H1 (cell line): ENCODE data around the gene TLK2. TPM values are rescaled to one million over a fixed set of nuclear protein-coding genes. Genes with fewer than 3 reads are reported as not detected.

Experiments
- CTCF ChIA-PET: fragments of 300-600 bp; sonication (Branson Sonifier 250); formaldehyde crosslinking; loops from one replicate; lab custom pipeline; 2021; ENCODE audit not compliant: partially characterized antibody; lab: Charles Lee
- POLR2A ChIA-PET: fragments of 300-600 bp; sonication (Branson Sonifier 250); formaldehyde crosslinking; loops from one replicate; lab custom pipeline; 2021; ENCODE audit warnings: inconsistent platforms; ENCODE audit not compliant: partially characterized antibody; lab: Charles Lee
- DNase-seq, 2 experiments: peaks; one replicate each; pipeline versions ENCODE4 v3.0.0 to v3.0.0-alpha.2; 2010 to 2022; ENCODE audit warnings: low spot score in 2 of 2, low read depth in 1 of 2, mixed read lengths in 1 of 2
- FAIRE-seq: peaks from 2 replicates; lab custom pipeline; 2011; peaks lifted over from hg19 to GRCh38; lab: Jason Lieb, UNC
- H2AFZ ChIP-seq: 2 replicates; pipeline ENCODE4 v1.8.1; 2012; ENCODE audit warnings: low read length, inconsistent platforms
- H2AK5ac ChIP-seq: 2 replicates; pipeline ENCODE4 v1.6.1; 2013; ENCODE audit warnings: low read depth, low read length
- H2BK120ac ChIP-seq: replicated peaks from 2 replicates; pipeline ENCODE3; 2013; ENCODE audit warnings: low read depth, low read length, inconsistent platforms
- H2BK12ac ChIP-seq: 2 replicates; pipeline ENCODE4 v1.6.1; 2013; ENCODE audit warnings: low read depth, low read length
- H2BK15ac ChIP-seq: 2 replicates; pipeline ENCODE4 v1.6.1; 2013; ENCODE audit warnings: low read length
- H2BK20ac ChIP-seq: 2 replicates; pipeline ENCODE4 v1.6.1; 2013; ENCODE audit warnings: low read length
- H2BK5ac ChIP-seq: 2 replicates; pipeline ENCODE4 v1.6.1; 2013; ENCODE audit warnings: low read depth, low read length
- H3K14ac ChIP-seq: 2 replicates; pipeline ENCODE4 v1.6.1; 2013; ENCODE audit warnings: inconsistent platforms; ENCODE audit not compliant: insufficient read length
- H3K18ac ChIP-seq: 2 replicates; pipeline ENCODE4 v1.6.1; 2013; ENCODE audit warnings: low read length; ENCODE audit errors: extremely low read depth
- H3K23ac ChIP-seq: 2 replicates; pipeline ENCODE4 v1.6.1; 2013; ENCODE audit warnings: inconsistent platforms; ENCODE audit not compliant: insufficient read length
- H3K23me2 ChIP-seq: 2 replicates; pipeline ENCODE4 v1.6.1; 2013; ENCODE audit warnings: low read depth, low read length
- H3K27ac ChIP-seq: 2 replicates; pipeline ENCODE4 v1.6.1; 2011; ENCODE audit warnings: low read depth, low read length, inconsistent platforms
- H3K27me3 ChIP-seq, 4 experiments: replicated peaks in 1 of 4; 1 replicate in 1 of 4; 2 replicates in 3 of 4; pipeline versions ENCODE4 v1.6.1 to v1.8.1; 2011 to 2013; ENCODE audit warnings: low read length in 3 of 4, mild to moderate bottlenecking in 3 of 4, inconsistent platforms in 2 of 4, mixed read lengths in 2 of 4, moderate library complexity in 1 of 4; ENCODE audit not compliant: control insufficient read depth in 3 of 4, insufficient read depth in 3 of 4; ENCODE audit errors: extremely low read depth in 1 of 4
- H3K36me3 ChIP-seq, 4 experiments: 2 replicates each; pipeline versions ENCODE4 v1.6.1 to v1.8.1; 2011 to 2013; ENCODE audit warnings: mild to moderate bottlenecking in 4 of 4, low read length in 3 of 4, moderate library complexity in 2 of 4, control low read depth in 1 of 4, inconsistent platforms in 1 of 4; ENCODE audit not compliant: insufficient read depth in 4 of 4, control insufficient read depth in 2 of 4
- H3K4ac ChIP-seq: replicated peaks from 2 replicates; pipeline ENCODE3; 2013; ENCODE audit warnings: low read length, low read depth, mixed read lengths, inconsistent platforms; ENCODE audit not compliant: insufficient read length
- H3K4me1 ChIP-seq, 4 experiments: replicated peaks in 1 of 4; 1 replicate in 1 of 4; 2 replicates in 3 of 4; pipeline versions ENCODE4 v1.6.1 to v1.8.1; 2011 to 2013; ENCODE audit warnings: low read length in 3 of 4, inconsistent platforms in 2 of 4, mixed read lengths in 1 of 4; ENCODE audit not compliant: insufficient read depth in 4 of 4, control insufficient read depth in 3 of 4
- H3K4me2 ChIP-seq, 2 experiments: 2 replicates each; pipeline versions ENCODE4 v1.6.1 to v1.8.1; 2011 to 2013; ENCODE audit warnings: low read depth in 2 of 2, low read length in 2 of 2, control low read depth in 1 of 2, inconsistent platforms in 1 of 2, mild to moderate bottlenecking in 1 of 2; ENCODE audit not compliant: insufficient read depth in 1 of 2
- H3K4me3 ChIP-seq, 4 experiments: fragments of 200-600, 300-600 bp in 1 of 4; sonication (generic), shearing (Covaris generic), sonication (Bioruptor Twin) in 1 of 4; 2 replicates each; pipeline versions ENCODE4 v1.5.1 to v1.8.1; 2011 to 2016; ENCODE audit warnings: low read length in 4 of 4, low read depth in 3 of 4, control low read depth in 2 of 4, inconsistent platforms in 2 of 4, mild to moderate bottlenecking in 2 of 4, mixed read lengths in 1 of 4, moderate library complexity in 1 of 4; ENCODE audit not compliant: insufficient read depth in 2 of 4; ENCODE audit errors: extremely low read depth in 1 of 4
- H3K56ac ChIP-seq: replicated peaks from 2 replicates; pipeline ENCODE3; 2013; ENCODE audit warnings: low read depth, mild to moderate bottlenecking, mixed read lengths, low read length, inconsistent platforms; ENCODE audit not compliant: insufficient read length
- H3K79me1 ChIP-seq: 2 replicates; pipeline ENCODE4 v1.6.1; 2013; ENCODE audit warnings: low read depth, low read length, control low read depth
- H3K79me2 ChIP-seq, 2 experiments: 2 replicates each; pipeline versions ENCODE4 v1.6.1 to v1.8.1; 2012 to 2013; ENCODE audit warnings: low read length in 2 of 2, mild to moderate bottlenecking in 2 of 2, inconsistent platforms in 1 of 2; ENCODE audit not compliant: insufficient read depth in 2 of 2, control insufficient read depth in 1 of 2
- H3K9ac ChIP-seq, 4 experiments: replicated peaks in 1 of 4; 1 replicate in 1 of 4; 2 replicates in 3 of 4; pipeline versions ENCODE4 v1.6.1 to v1.8.1; 2011 to 2013; ENCODE audit warnings: low read depth in 3 of 4, low read length in 3 of 4, control low read depth in 2 of 4, mild to moderate bottlenecking in 2 of 4, moderate library complexity in 2 of 4, inconsistent platforms in 1 of 4; ENCODE audit errors: extremely low read depth in 1 of 4
- H3K9me3 ChIP-seq, 2 experiments: 2 replicates each; pipeline versions ENCODE4 v1.6.1 to v1.8.1; 2012 to 2013; ENCODE audit warnings: mild to moderate bottlenecking in 2 of 2, moderate library complexity in 2 of 2, control low read depth in 1 of 2, inconsistent platforms in 1 of 2, low read depth in 1 of 2, low read length in 1 of 2, mixed read lengths in 1 of 2; ENCODE audit not compliant: insufficient read depth in 2 of 2
- H4K20me1 ChIP-seq, 2 experiments: replicated peaks in 1 of 2; 2 replicates each; pipeline versions ENCODE3 to v1.8.1; 2011 to 2013; ENCODE audit warnings: inconsistent platforms in 2 of 2, low read length in 2 of 2, mild to moderate bottlenecking in 1 of 2; ENCODE audit not compliant: insufficient read depth in 2 of 2, control insufficient read depth in 1 of 2
- H4K5ac ChIP-seq: 2 replicates; pipeline ENCODE4 v1.6.1; 2013; ENCODE audit warnings: low read length, low read depth, mixed read lengths, inconsistent platforms; ENCODE audit not compliant: insufficient read length
- H4K8ac ChIP-seq: 2 replicates; pipeline ENCODE4 v1.8.0; 2013; ENCODE audit warnings: mild to moderate bottlenecking, moderate library complexity, low read length, inconsistent platforms; ENCODE audit not compliant: insufficient read depth; ENCODE audit errors: extremely low read depth
- H4K91ac ChIP-seq: replicated peaks from 2 replicates; pipeline ENCODE3; 2013; ENCODE audit warnings: low read length, mixed read lengths, inconsistent platforms; ENCODE audit not compliant: insufficient read length
- CHD2 ChIP-seq: IDR thresholded peaks from 2 replicates; pipeline ENCODE4 v1.6.1; 2012; ENCODE audit warnings: low read length, improper control_type of control experiment
- PHF8 ChIP-seq: fragments of 200-600 bp; sonication (generic); conservative IDR thresholded peaks from 2 replicates; pipeline ENCODE4 v1.7.1; 2012; ENCODE audit warnings: low read depth, mild to moderate bottlenecking, inconsistent platforms, low read length, moderate library complexity
- RAD21 ChIP-seq, 2 experiments: IDR thresholded peaks in 1 of 2; conservative IDR thresholded peaks in 1 of 2; 2 replicates each; pipeline ENCODE4 v1.6.1; 2011; ENCODE audit warnings: low read depth in 2 of 2, low read length in 2 of 2, improper control_type of control experiment in 1 of 2, inconsistent platforms in 1 of 2, mild to moderate bottlenecking in 1 of 2, moderate library complexity in 1 of 2
- SP4 ChIP-seq: IDR thresholded peaks from 2 replicates; pipeline ENCODE4 v1.6.1; 2012; ENCODE audit warnings: low read length, inconsistent platforms
- TAF7 ChIP-seq: optimal IDR thresholded peaks from 2 replicates; pipeline ENCODE3; 2011; ENCODE audit warnings: low read depth, mild to moderate bottlenecking, inconsistent platforms, low read length, moderate library complexity, borderline replicate concordance
- WGBS, 2 experiments: shearing (Covaris generic) in 1 of 2; methylation state at CpG; one replicate each; pipeline versions ENCODE4 v1.1.6 to v1.1.7; 2013 to 2015; ENCODE audit warnings: low lambda C conversion rate in 2 of 2, mixed read lengths in 2 of 2, inconsistent platforms in 1 of 2, low coverage in 1 of 2, missing lambda C conversion rate in 1 of 2; ENCODE audit not compliant: insufficient replicate concordance in 2 of 2, insufficient coverage in 1 of 2, insufficient read length in 1 of 2; ENCODE audit errors: extremely low coverage in 1 of 2, missing lambda C conversion rate in 1 of 2; 5-methylcytosine and 5-hydroxymethylcytosine counted together
- polyA plus RNA-seq, 7 experiments: library from polyadenylated mRNA; depleted of rRNA in 3 of 7; stranded (reverse) in 5 of 7; unstranded in 2 of 7; fragments of >200 nt in 5 of 7; fragments of 200-250 nt in 2 of 7; gene quantifications; 1 replicate in 5 of 7; 2 replicates in 1 of 7; 4 replicates in 1 of 7; pipeline versions ENCODE4 v1.2.1 to v1.2.3, GENCODE V29; 2011 to 2013; ENCODE audit warnings: missing spikeins in 2 of 7, mixed read lengths in 2 of 7
- total RNA-seq: library from RNA; stranded (reverse); fragmentation: NEBNext Ultra II Directional; extraction: Animal tissue kit (Norgen Biotek cat#: 25700); gene quantifications from 2 replicates; pipeline ENCODE4 v1.2.1, GENCODE V29; 2021

Gene TLK2
- total and polyA plus RNA-seq, 2 of the 8 experiments (the other 6 are each of a cell fraction or from before 2014, with no cell fraction given), result 43.1 to 59.9 TPM

DNA sequence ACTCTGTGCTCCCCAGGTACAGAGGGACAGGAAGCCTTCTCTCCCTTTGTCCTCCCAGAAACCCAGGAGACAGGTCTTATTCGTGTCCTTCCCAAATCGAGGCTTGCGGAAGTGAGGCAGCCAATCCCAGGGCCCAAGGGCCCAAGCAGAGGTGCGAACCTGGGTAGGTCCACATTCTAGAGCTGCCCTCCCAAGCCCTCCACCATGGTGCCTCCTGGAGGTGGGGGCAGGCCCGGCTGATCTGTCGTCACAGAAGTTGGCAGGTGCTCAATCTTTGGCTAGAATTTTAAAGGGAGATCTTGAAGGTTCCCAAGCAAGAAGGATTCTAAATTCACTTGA lies 170.3 kb downstream of the TLK2 start:
- Histone ChIP-seq H3K4me1 (peaks cover 0 to 20% (median 9%) of the 10 kb centered on the region in 4 experiments; a peak in 6 of 7 replicates), H2BK5ac (no peak overlapping the region)
- no peak for TF ChIP-seq SP4
- TF ChIP-seq TAF7, result no peak
- no peak for TF ChIP-seq CHD2
- TF ChIP-seq PHF8, result no peak
- no peak for TF ChIP-seq RAD21 (IDR thresholded peaks at IDR 0.05 in 1 of 2, conservative IDR thresholded peaks at IDR 0.05 in 1 of 2; ENCODE audit: low read depth in 2 of 2, low read length in 2 of 2)
- TF ChIP-seq, all 59 proteins: peak for 0
- DNase-seq, result no peak
- H3K27ac ChIP-seq, result no peak overlapping the region
- H3K79me1 ChIP-seq, result no peaks in the 10 kb centered on the region; the same call in 1 of the 2 replicates
- H3K56ac ChIP-seq, result no peak overlapping the region
- H4K91ac ChIP-seq, result no peak overlapping the region
- H3K9me3 ChIP-seq, result no peaks in the 10 kb centered on the region
- peaks cover 0 to 6% (median 3%) of the 10 kb centered on the region in 4 experiments; a peak in 1 of 7 replicates for H3K27me3 ChIP-seq
- H3K23me2 ChIP-seq, result peaks cover 11% of the 10 kb centered on the region
- H3K14ac ChIP-seq, result no peak overlapping the region
- no peak overlapping the region for H3K4ac ChIP-seq
- H4K20me1 ChIP-seq, result no peaks in the 10 kb centered on the region
- no peak overlapping the region for H4K8ac ChIP-seq
- WGBS, 2 experiments, result 83% methylated on average over 6 of the region's 6 CpGs; no CpG with 5 or more reads in 1 of the 2 experiments
- CTCF ChIA-PET, result interaction anchor here (0.8 to 3.2 kb wide), 4 partner anchors 9 to 24 kb away, joined by 3 to 12 read pairs (median 4); no protein-coding TSS in a partner anchor
- no peak overlapping the region for H3K23ac ChIP-seq
- H3K36me3 ChIP-seq, result no peaks in the 10 kb centered on the region
- POLR2A ChIA-PET, result interaction anchor here (1.0 to 1.8 kb wide), 4 partner anchors 10 to 19 kb away, joined by 3 to 7 read pairs (median 4); no protein-coding TSS in a partner anchor
- H2BK12ac ChIP-seq, result 0 out of 2 replicates have a peak overlapping the region, but pooled peaks have one; percentile 3
- H2BK20ac ChIP-seq, result no peak overlapping the region
- H3K4me2 ChIP-seq, result no peak overlapping the region
- FAIRE-seq, result no peak
- no peak overlapping the region for H3K9ac ChIP-seq
- no peak overlapping the region for H2BK120ac ChIP-seq
- peak overlapping the region; percentile 25; the same call in 1 of the 2 replicates for H2AFZ ChIP-seq
- H3K4me3 ChIP-seq, result no peak overlapping the region
- no peaks in the 10 kb centered on the region for H3K79me2 ChIP-seq
- H2BK15ac ChIP-seq, result no peak overlapping the region
- no peak overlapping the region for H2AK5ac ChIP-seq
- no peak overlapping the region for H4K5ac ChIP-seq
- H3K18ac ChIP-seq, result no peak overlapping the region
